COLO668 (cell line): ENCODE results near the gene PHLDA3.
A peak's percentile ranks its signal among the peaks of the same experiment; 100 is the strongest.
"Not testable (repeated sequence)": the region's sequence is repeated elsewhere in the genome, so short reads cannot be mapped to it uniquely, and the experiment has no call there.

ENCODE experiments used
- DNase-seq: peaks from one replicate; lab custom pipeline; 2025; ENCODE audit not compliant: unreplicated experiment; lab: John Stamatoyannopoulos, UW

Gene PHLDA3

GRCh38 chr1:201504179-201504631 is 35.2 kb upstream of the PHLDA3 start:
- DNase-seq, result no peak

GRCh38 chr1:201503397-201504176 is 34.6 kb upstream of the PHLDA3 start:
- peak; percentile 45 for DNase-seq

GRCh38 chr1:201502511-201502857 is 33.5 kb upstream of the PHLDA3 start:
- DNase-seq, result no peak

- DNase-seq, result peak; percentile 86
Measured at GRCh38 chr1:201501812-201502510, 33.0 kb upstream of the PHLDA3 start.

- DNase-seq, result no peak
Measured at GRCh38 chr1:201501144-201501543, 32.2 kb upstream of the PHLDA3 start.

GRCh38 chr1:201500670-201501120 is 31.7 kb upstream of the PHLDA3 start:
- DNase-seq, result no peak

- no peak for DNase-seq
Measured at GRCh38 chr1:201499795-201500669, 31.0 kb upstream of the PHLDA3 start.

- no peak for DNase-seq
Measured at GRCh38 chr1:201499191-201499590, 30.2 kb upstream of the PHLDA3 start.

GRCh38 chr1:201498621-201499020 is 29.6 kb upstream of the PHLDA3 start:
- no peak for DNase-seq

GRCh38 chr1:201497935-201498509 is 29.0 kb upstream of the PHLDA3 start:
- DNase-seq, result no peak

GRCh38 chr1:201496296-201496690 is 27.3 kb upstream of the PHLDA3 start:
- DNase-seq, result no peak

- peak; percentile 81 for DNase-seq
Measured at GRCh38 chr1:201495551-201496295, 26.7 kb upstream of the PHLDA3 start.

GRCh38 chr1:201493757-201494617 is 25.0 kb upstream of the PHLDA3 start:
- DNase-seq, result no peak

GRCh38 chr1:201493026-201493656 is 24.2 kb upstream of the PHLDA3 start:
- not testable (repeated sequence) for DNase-seq

- no peak for DNase-seq
Measured at GRCh38 chr1:201491896-201492511, 23.0 kb upstream of the PHLDA3 start.

- no peak for DNase-seq
Measured at GRCh38 chr1:201490708-201491131, 21.7 kb upstream of the PHLDA3 start.

GRCh38 chr1:201489643-201490261 is 20.8 kb upstream of the PHLDA3 start:
- DNase-seq, result no peak
